Measurements from ENCODE around the gene GABPB2. TPM values are rescaled to one million over a fixed set of nuclear protein-coding genes. Genes with fewer than 3 reads are reported as not detected.

The GABPB2 gene
- total and polyA plus RNA-seq, 4 donors = 0.94 to 13.3 (median 4.4) TPM

DNA sequence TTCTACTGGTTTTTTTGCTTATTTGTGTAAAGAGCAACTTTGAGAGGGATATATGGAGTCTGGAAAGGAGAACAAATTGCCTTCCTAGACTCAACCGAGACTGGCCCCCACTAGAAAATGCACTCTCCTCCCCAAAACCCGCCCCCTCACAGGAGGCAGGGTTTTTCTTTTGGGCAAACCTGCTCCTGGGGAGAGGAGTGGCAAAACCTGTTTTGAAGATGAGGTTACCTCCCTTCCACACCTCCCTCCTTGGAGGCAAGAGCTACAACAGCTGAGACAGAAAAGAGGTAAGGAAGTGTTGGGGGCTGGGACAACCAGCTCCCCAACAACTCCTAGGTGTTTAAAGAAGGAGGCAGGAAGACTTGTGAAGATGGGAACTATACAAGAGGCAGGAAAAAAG is 34.2 kb upstream of the GABPB2 start, which contains the start of gene BNIPL:
TSS of gene BNIPL (plus strand) at position 231 of the 400 bp plus-strand sequence. CDS start at position 371, 140 bp downstream.
- H3K4me3 ChIP-seq (ENCODE audit: low read depth in 1 of 3, low read length in 3 of 3) = no peak within 1 kb of the TSS
- H3K9me3 ChIP-seq (ENCODE audit: control insufficient read depth in 4 of 4, low read length in 3 of 4) = no peaks in the 10 kb centered on the region
- WGBS = 65% methylated on average over 2 of the region's 2 CpGs
- H3K36me3 ChIP-seq (ENCODE audit: control insufficient read depth in 4 of 4, insufficient read depth in 3 of 4, low read depth in 1 of 4, low read length in 3 of 4) = peaks cover 6 to 28% (median 19%) of the 10 kb centered on the region in 4 donors
- H3K9ac ChIP-seq (ENCODE audit: low read depth in 1 of 2, low read length in 2 of 2) = no peak within 1 kb of the TSS
- no peak for DNase-seq (ENCODE audit: low spot score)
- H3K4me1 ChIP-seq (ENCODE audit: control insufficient read depth in 4 of 4, insufficient read depth in 4 of 4, low read length in 3 of 4) = no peaks in the 10 kb centered on the region
- no peaks in the 10 kb centered on the region for H3K27me3 ChIP-seq (ENCODE audit: control insufficient read depth in 4 of 4, insufficient read depth in 4 of 4, low read length in 3 of 4)
- H3K27ac ChIP-seq (ENCODE audit: low read depth in 1 of 2, low read length in 2 of 2) = no peak within 1 kb of the TSS
- TF ChIP-seq, protein P1, sequence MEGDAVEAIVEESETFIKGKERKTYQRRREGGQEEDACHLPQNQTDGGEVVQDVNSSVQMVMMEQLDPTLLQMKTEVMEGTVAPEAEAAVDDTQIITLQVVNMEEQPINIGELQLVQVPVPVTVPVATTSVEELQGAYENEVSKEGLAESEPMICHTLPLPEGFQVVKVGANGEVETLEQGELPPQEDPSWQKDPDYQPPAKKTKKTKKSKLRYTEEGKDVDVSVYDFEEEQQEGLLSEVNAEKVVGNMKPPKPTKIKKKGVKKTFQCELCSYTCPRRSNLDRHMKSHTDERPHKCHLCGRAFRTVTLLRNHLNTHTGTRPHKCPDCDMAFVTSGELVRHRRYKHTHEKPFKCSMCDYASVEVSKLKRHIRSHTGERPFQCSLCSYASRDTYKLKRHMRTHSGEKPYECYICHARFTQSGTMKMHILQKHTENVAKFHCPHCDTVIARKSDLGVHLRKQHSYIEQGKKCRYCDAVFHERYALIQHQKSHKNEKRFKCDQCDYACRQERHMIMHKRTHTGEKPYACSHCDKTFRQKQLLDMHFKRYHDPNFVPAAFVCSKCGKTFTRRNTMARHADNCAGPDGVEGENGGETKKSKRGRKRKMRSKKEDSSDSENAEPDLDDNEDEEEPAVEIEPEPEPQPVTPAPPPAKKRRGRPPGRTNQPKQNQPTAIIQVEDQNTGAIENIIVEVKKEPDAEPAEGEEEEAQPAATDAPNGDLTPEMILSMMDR (IDR thresholded peaks at IDR 0.05; ENCODE audit: low read depth, low read length, missing input control) = no peak
- TF ChIP-seq, protein P2, sequence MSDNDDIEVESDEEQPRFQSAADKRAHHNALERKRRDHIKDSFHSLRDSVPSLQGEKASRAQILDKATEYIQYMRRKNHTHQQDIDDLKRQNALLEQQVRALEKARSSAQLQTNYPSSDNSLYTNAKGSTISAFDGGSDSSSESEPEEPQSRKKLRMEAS (IDR thresholded peaks at IDR 0.05) = no peak
- TF ChIP-seq, protein P3, sequence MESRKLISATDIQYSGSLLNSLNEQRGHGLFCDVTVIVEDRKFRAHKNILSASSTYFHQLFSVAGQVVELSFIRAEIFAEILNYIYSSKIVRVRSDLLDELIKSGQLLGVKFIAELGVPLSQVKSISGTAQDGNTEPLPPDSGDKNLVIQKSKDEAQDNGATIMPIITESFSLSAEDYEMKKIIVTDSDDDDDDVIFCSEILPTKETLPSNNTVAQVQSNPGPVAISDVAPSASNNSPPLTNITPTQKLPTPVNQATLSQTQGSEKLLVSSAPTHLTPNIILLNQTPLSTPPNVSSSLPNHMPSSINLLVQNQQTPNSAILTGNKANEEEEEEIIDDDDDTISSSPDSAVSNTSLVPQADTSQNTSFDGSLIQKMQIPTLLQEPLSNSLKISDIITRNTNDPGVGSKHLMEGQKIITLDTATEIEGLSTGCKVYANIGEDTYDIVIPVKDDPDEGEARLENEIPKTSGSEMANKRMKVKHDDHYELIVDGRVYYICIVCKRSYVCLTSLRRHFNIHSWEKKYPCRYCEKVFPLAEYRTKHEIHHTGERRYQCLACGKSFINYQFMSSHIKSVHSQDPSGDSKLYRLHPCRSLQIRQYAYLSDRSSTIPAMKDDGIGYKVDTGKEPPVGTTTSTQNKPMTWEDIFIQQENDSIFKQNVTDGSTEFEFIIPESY (IDR thresholded peaks at IDR 0.05) = no peak
- TF ChIP-seq GABPA (IDR thresholded peaks at IDR 0.05 in 1 of 2, conservative IDR thresholded peaks at IDR 0.05 in 1 of 2) = no peak
- no peak for TF ChIP-seq FOXA1 (IDR thresholded peaks at IDR 0.05)
- no peak for TF ChIP-seq RAD21 (IDR thresholded peaks at IDR 0.05)
- no peak for TF ChIP-seq RXRA (IDR thresholded peaks at IDR 0.05)
- TF ChIP-seq TAF1 (conservative IDR thresholded peaks at IDR 0.05) = no peak
- no peak for TF ChIP-seq EGR1 (IDR thresholded peaks at IDR 0.05; ENCODE audit: low read depth in 2 of 2)
- TF ChIP-seq FOXA2 (IDR thresholded peaks at IDR 0.05) = no peak
- TF ChIP-seq SP1 (IDR thresholded peaks at IDR 0.05) = no peak
- no peak for TF ChIP-seq JUND (IDR thresholded peaks at IDR 0.05)
- TF ChIP-seq HNF4G (IDR thresholded peaks at IDR 0.05) = no peak
- TF ChIP-seq, protein P4, sequence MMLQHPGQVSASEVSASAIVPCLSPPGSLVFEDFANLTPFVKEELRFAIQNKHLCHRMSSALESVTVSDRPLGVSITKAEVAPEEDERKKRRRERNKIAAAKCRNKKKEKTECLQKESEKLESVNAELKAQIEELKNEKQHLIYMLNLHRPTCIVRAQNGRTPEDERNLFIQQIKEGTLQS (IDR thresholded peaks at IDR 0.05) = no peak
- TF ChIP-seq, protein P5, sequence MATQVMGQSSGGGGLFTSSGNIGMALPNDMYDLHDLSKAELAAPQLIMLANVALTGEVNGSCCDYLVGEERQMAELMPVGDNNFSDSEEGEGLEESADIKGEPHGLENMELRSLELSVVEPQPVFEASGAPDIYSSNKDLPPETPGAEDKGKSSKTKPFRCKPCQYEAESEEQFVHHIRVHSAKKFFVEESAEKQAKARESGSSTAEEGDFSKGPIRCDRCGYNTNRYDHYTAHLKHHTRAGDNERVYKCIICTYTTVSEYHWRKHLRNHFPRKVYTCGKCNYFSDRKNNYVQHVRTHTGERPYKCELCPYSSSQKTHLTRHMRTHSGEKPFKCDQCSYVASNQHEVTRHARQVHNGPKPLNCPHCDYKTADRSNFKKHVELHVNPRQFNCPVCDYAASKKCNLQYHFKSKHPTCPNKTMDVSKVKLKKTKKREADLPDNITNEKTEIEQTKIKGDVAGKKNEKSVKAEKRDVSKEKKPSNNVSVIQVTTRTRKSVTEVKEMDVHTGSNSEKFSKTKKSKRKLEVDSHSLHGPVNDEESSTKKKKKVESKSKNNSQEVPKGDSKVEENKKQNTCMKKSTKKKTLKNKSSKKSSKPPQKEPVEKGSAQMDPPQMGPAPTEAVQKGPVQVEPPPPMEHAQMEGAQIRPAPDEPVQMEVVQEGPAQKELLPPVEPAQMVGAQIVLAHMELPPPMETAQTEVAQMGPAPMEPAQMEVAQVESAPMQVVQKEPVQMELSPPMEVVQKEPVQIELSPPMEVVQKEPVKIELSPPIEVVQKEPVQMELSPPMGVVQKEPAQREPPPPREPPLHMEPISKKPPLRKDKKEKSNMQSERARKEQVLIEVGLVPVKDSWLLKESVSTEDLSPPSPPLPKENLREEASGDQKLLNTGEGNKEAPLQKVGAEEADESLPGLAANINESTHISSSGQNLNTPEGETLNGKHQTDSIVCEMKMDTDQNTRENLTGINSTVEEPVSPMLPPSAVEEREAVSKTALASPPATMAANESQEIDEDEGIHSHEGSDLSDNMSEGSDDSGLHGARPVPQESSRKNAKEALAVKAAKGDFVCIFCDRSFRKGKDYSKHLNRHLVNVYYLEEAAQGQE (IDR thresholded peaks at IDR 0.05) = no peak
- TF ChIP-seq NR2F2 (IDR thresholded peaks at IDR 0.05) = no peak
- no peak for TF ChIP-seq YY1 (IDR thresholded peaks at IDR 0.05)
- TF ChIP-seq HNF4A (conservative IDR thresholded peaks at IDR 0.05) = no peak

All from liver (tissue), 9 donors.